A673 (cell line): ENCODE data around the gene HRH3. TPM values are rescaled to one million over a fixed set of nuclear protein-coding genes. Genes with fewer than 3 reads are reported as not detected.

Experiments used
- BruUV-seq: library from RNA; stranded (reverse); fragments of 400-500 nt; replicated peaks from 2 replicates; lab custom pipeline; 2021; lab: Mats Ljungman, UMichigan
- CTCF ChIA-PET: fragments of 300-600 bp; sonication (Branson Sonifier 250); formaldehyde crosslinking; loops from one replicate; lab custom pipeline; 2022; ENCODE audit warnings: antibody characterized with exemption; lab: Charles Lee
- POLR2A ChIA-PET: fragments of 300-600 bp; sonication (Branson Sonifier 250); formaldehyde crosslinking; loops from one replicate; lab custom pipeline; 2022; ENCODE audit warnings: antibody characterized with exemption; ENCODE audit not compliant: low non-redundant PET; lab: Charles Lee
- DNase-seq: peaks from one replicate; pipeline ENCODE4 v3.0.0-alpha.2; 2015; ENCODE audit warnings: low spot score
- H3K27ac ChIP-seq: fragments of 200-600 bp; sonication (generic); 2 replicates; pipeline ENCODE4 v1.5.1; 2016; ENCODE audit warnings: mixed run types, low read depth, mild to moderate bottlenecking, mixed read lengths, antibody characterized with exemption, low read length; ENCODE audit not compliant: poor library complexity, severe bottlenecking
- H3K27me3 ChIP-seq: fragments of 200-600 bp; sonication (generic); replicated peaks from 2 replicates; pipeline ENCODE4 v1.6.1; 2017; ENCODE audit warnings: mixed run types, low read depth, mild to moderate bottlenecking, mixed read lengths, antibody characterized with exemption, low read length; ENCODE audit not compliant: insufficient read depth, poor library complexity
- H3K36me3 ChIP-seq: fragments of 200-600 bp; sonication (generic); 2 replicates; pipeline ENCODE4 v1.6.1; 2016; ENCODE audit warnings: mixed run types, mild to moderate bottlenecking, mixed read lengths, antibody characterized with exemption, low read length; ENCODE audit not compliant: insufficient read depth, poor library complexity, severe bottlenecking
- H3K4me1 ChIP-seq: fragments of 200-600 bp; sonication (generic); 2 replicates; pipeline ENCODE4 v1.6.1; 2017; ENCODE audit warnings: mixed run types, mild to moderate bottlenecking, mixed read lengths, antibody characterized with exemption, low read length; ENCODE audit not compliant: insufficient read depth, poor library complexity, severe bottlenecking
- H3K4me3 ChIP-seq: fragments of 200-600 bp; sonication (generic); 2 replicates; pipeline ENCODE4 v1.5.1; 2016; ENCODE audit warnings: low read depth, mixed run types, mild to moderate bottlenecking, mixed read lengths, low read length; ENCODE audit not compliant: poor library complexity, severe bottlenecking
- H3K9me3 ChIP-seq: fragments of 200-600 bp; sonication (generic); 2 replicates; pipeline ENCODE4 v1.6.1; 2016; ENCODE audit warnings: mixed run types, low read depth, mild to moderate bottlenecking, mixed read lengths, antibody characterized with exemption, low read length; ENCODE audit not compliant: poor library complexity, severe bottlenecking
- CTCF ChIP-seq: fragments of 300-800, 200-600 bp; sonication (generic); conservative IDR thresholded peaks from 2 replicates; pipeline ENCODE4 v1.5.1; 2017; ENCODE audit warnings: low read depth, mild to moderate bottlenecking, antibody characterized with exemption, low read length, moderate library complexity, mixed read lengths
- EZH2 ChIP-seq: fragments of 200-600 bp; sonication (generic); IDR thresholded peaks from 2 replicates; pipeline ENCODE4 v1.6.1; 2017; ENCODE audit warnings: borderline replicate concordance, low read depth, mild to moderate bottlenecking, mixed read lengths, antibody characterized with exemption, low read length; ENCODE audit not compliant: poor library complexity, severe bottlenecking
- intact Hi-C: fragments of 100-400 bp; cut with micrococcal nuclease; formaldehyde crosslinking; loops from one replicate; pipeline ENCODE4 v1.10.0; 2022; ENCODE audit not compliant: unreplicated experiment
- total RNA-seq: library from RNA; stranded (reverse); gene quantifications from 2 replicates; pipeline ENCODE4 v1.2.3, GENCODE V29; 2021

The HRH3 gene
- total RNA-seq, 1 experiment from 2014 or later = not detected

- Histone ChIP-seq H3K27me3 (peaks cover 3% of the 10 kb centered on the region), H3K4me1 (peaks cover 12% of the 10 kb centered on the region), H3K9me3 (no peaks in the 10 kb centered on the region), H3K36me3 (no peaks in the 10 kb centered on the region), H3K27ac (no peak overlapping the region), H3K4me3 (no peak overlapping the region)
- no peak for DNase-seq
- TF ChIP-seq CTCF (no peak), EZH2 (no peak)
- intact Hi-C loops = no loop called here
- ChIA-PET CTCF (no interaction called here), POLR2A (no interaction called here)
- no TSS peak for BruUV-seq
Observed at GRCh38 chr20:62208795-62209755, 11.0 kb downstream of the HRH3 start.

GRCh38 chr20:62208061-62208794 is 11.8 kb downstream of the HRH3 start:
- POLR2A ChIA-PET = no interaction called here
- intact Hi-C loops = no loop called here
- Histone ChIP-seq H3K27ac (peak overlapping the region; percentile 12), H3K4me1 (peaks cover 20% of the 10 kb centered on the region), H3K9me3 (no peaks in the 10 kb centered on the region), H3K4me3 (no peak overlapping the region), H3K27me3 (no peaks in the 10 kb centered on the region), H3K36me3 (no peaks in the 10 kb centered on the region)
- no peak for DNase-seq
- BruUV-seq = no TSS peak
- TF ChIP-seq EZH2 = no peak
- no peak for TF ChIP-seq CTCF
- CTCF ChIA-PET = no interaction called here

DNA sequence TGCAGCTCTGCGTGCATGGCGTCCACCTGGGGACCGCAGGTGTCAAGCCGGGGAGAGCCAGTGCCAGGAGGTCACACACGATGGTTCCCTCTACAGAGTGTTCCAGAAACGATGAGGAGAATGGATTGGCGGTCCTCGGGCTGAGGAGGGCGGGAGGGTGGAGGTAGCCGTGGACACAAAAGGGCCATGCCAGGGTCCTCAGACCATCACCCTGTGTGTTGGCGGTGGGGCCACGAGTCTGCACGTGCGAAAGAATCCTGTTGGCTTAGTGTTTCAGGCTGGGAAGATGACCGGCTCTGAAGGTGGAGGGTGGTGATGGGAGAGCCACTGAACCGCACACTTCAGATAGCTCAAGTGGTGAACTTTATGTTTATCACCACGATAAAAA is 13.7 kb downstream of the HRH3 start:
- no peaks in the 10 kb centered on the region for H3K36me3 ChIP-seq
- intact Hi-C loops = no loop called here
- no peak overlapping the region for H3K27ac ChIP-seq
- no peaks in the 10 kb centered on the region for H3K27me3 ChIP-seq
- BruUV-seq = no TSS peak
- TF ChIP-seq CTCF = no peak
- TF ChIP-seq EZH2 = no peak
- H3K9me3 ChIP-seq = no peaks in the 10 kb centered on the region
- ChIA-PET POLR2A (interaction anchor here (0.7 kb wide), 1 partner anchor 79 kb away, joined by 9 read pairs; no protein-coding TSS in a partner anchor), CTCF (no interaction called here)
- peaks cover 37% of the 10 kb centered on the region for H3K4me1 ChIP-seq
- no peak overlapping the region for H3K4me3 ChIP-seq
- no peak for DNase-seq
